Measurements from ENCODE around the gene FBXO48.

Gene FBXO48

DNA sequence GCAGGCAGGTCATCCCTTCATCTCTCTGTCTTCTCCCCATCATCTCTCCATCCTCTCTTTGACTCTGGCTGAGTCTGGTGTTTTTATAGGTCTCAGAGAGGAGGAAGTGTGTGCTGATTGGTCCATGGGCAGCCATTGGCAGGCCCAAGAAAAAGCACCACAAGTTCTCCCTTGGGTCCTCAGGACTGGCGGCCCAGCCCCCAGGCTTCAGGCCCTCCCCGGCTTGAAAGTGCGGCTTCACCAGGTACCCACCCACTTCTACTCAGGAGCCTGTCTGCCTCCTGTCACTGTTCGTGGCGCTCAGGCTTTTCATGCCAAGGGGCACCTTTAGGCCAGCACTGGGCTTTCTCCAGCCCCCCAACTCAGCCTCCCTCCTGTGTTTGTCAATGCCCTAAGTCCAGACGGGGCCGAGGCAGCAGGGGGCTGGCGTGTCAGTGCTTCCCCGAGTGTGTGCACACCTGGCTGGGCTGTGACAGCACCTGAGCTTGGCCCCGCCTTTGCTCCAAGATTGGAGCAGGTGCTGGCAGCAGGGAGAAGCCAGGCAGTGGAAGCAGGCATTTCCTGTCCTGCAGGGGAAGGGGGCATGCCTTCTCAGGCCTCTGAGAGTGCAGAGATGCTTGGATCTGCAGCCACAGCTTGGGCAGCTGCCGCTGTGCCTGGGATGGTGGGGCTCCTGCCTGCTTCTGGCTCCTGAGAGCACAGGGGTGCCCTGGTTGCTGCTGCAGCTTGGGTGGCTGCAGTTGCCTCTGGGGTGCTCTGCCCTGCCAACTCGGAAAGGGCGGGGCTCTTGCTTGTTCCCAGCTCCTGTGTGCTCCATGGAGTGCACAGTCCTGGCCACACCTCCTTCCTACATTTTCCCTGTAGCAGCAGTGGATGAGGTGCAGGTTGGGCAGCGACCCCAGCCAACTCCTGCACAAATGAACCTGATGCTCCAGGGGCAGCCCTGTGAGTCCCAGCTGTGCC is 34.1 kb downstream of the FBXO48 start:
- no peak for DNase-seq

DNA sequence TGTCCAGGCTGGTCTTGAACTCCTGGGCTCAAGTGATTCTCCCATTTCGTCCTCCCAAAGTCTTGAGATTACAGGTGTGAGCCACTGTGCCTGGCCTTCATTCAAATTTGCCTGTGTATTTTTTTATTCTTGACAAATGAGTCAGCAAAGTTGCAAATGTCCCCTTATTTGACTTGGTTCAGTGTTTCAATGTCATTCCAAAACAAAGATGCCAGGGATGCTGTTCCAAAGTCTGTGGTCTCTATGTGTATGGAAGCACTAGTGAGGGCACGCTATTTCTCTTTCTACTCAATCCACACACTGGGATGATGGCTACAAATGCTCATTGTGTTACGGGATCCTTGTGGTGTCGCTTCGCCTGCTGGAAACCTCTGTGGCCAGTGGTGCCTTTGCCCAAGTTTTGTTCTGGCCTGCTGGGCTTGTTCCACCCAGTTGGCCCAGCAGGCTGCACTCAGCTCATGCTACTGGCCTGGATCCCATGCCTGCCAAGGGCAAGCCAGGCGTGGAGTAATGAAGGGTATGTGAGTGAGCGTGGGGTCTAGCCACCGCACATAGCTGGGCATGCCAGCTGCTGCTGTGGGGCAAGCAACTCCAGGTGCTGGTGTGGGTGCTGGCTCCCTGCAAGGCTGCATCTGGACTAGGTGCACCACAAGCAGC is 35.6 kb downstream of the FBXO48 start:
- no peak for DNase-seq

DNA sequence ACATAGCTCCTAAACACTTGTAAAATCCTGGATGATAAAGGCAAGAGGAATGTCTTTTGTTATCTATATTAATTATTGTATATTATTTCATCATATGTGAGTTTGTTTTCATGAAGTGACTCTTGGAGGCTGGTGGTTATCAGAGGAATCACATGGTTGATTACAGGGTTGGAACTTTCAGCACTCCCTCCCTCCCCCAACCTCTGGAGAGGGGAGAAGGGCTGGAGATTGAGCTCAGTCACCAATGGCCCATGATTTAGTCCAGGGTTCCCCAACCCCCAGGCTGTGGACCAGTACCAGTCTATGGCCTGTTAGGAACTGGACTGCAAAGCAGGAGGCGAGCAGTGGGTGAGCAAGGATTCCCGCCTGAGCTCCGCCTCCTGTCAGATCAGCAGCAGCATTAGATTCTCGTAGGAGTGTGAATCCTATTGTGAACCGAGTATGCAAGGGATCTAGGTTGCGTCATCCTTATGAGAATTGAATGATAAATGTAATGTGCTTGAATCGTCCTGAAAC is 37.7 kb downstream of the FBXO48 start:
- no peak for DNase-seq

DNA sequence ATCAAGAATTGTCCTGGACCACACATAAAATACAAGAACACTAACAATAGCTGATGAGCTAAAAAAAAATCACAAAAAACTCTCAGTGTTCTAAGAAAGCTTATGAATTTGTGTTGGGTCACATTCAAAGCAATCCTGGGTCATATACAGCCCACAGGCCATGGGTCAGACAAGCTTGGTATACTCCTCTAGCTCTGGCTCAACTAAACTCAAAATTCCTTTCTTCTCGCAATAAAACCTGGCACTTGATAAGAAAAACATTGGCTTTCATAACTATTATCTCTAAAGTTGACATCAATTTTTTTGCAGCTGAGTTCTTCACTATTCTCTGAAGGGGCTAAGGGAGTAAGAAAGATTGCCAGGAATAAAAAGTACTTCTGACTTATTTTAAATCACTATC is 38.3 kb downstream of the FBXO48 start:
- no peak for DNase-seq

DNA sequence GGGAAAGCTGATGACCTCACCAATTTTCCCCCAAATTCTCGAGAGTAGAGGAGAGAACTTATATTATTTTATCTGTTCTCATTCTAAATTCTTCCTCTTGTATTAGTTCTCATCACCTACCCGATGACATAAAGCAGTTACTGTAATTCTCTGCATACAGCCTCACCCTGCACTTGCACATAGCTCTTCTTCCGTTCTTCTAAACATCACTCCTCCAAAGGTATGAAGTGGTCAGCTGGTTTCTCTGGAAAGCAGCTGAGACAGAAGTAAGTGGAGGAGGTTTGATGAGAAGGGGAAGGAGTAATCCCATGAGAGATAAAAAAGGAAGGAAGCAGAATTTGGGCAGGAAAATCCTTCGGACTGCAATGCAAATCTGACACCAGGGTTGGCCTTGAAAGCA is 39.0 kb downstream of the FBXO48 start:
- no peak for DNase-seq

DNA sequence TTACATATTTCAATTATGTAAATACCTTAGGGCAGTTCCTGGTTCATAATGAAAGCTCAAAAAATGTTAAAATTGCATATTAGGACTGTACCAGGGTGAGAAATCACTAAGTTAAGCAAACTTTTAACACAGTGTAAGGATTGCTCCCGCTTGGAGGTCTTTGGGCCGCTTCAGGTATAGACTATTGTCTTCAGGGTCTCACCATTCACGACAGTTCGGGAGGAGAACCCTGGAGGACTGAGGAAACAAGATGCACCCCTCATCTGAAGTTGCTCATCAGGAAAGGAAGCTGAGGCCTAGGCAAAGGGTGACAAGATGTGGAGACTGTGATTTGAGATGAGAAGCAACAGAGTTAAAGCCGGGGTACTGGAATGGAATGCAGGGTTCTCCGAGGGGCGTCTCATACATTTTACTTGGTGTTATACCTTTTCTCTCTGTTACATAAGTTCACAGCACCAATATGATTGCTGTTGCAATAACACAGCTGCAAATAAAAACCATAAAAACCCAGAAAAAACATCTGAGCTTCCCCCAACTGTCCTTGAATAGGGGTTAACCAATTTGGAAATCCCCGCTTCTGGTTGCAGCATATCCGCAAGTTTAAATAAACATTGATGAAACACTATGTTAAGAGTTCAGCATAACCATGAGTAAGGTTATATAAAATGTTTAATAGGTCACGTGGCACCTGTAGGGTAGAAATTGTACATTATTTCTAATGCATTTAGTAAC is 40.1 kb downstream of the FBXO48 start:
- peak; percentile 92 for DNase-seq

DNA sequence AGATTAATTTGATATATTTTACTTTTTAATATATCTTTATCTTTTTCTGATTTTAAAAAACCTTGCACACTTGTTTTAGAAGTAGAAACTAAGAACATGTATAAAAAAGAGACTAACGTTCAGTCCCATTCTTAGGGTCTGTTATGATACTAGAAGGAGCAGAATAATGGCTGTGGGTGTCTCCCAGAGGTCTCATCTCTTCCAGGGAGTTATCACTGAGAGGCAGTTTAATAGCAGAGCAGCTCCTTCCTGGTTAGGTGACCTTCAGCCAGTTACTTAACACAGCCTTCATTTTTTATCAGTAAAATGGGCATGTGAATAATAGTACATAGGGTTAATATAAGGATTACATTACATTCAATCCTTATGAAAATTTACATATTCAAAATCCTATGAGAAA is 40.6 kb downstream of the FBXO48 start:
- DNase-seq: no peak

DNA sequence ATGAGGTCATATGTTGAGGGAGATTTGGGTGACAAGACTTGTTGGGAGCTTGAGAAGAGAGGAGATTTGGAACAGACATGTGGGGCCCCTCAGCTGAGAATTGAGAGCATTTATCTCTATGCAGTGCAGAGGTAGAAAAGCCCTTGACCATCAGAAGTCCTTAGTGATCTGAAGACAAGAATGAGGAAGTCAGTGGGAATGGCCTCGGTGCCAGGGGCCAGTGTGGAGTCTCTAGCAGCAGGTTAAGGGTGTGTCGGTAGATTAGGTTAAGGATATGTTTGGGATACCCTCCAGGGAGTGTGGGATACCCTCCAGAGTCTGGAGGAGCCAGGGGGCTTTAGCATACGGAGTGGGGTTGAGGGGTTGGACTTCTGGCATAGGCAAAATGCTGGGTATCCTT is 41.6 kb downstream of the FBXO48 start:
- DNase-seq: no peak

DNA sequence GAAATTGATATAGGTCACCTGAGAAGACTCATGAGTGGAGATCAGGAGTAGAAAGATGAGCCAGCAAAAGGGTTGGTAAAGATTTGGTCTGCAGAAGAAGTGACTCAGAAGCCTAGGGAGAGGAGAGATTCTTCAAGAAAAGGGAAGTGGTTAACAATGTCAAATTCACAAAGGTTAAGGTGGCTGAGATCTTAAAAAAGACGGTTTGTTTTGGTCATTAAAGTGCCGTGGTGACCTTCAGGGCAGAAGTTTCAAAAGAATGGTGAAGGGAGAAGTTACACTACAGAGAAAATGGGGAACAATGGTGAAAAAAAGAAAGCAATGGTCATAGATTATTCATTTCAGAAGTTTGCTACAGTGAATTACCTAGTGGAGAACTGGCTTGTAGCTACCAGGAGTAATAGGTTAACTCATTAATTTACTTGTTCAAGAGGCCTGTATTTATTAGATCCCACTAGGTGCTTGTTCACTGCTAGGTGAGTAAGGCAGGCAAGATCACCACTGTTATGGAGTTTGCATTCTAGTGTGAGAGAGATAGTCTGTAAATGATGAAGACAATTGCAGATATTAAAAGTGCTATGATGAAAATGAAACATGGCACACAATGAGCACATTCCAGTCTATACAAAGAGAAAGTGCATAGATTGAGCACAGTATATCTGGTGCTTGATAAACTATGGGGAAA is 43.0 kb downstream of the FBXO48 start:
- DNase-seq: peak; percentile 85

DNA sequence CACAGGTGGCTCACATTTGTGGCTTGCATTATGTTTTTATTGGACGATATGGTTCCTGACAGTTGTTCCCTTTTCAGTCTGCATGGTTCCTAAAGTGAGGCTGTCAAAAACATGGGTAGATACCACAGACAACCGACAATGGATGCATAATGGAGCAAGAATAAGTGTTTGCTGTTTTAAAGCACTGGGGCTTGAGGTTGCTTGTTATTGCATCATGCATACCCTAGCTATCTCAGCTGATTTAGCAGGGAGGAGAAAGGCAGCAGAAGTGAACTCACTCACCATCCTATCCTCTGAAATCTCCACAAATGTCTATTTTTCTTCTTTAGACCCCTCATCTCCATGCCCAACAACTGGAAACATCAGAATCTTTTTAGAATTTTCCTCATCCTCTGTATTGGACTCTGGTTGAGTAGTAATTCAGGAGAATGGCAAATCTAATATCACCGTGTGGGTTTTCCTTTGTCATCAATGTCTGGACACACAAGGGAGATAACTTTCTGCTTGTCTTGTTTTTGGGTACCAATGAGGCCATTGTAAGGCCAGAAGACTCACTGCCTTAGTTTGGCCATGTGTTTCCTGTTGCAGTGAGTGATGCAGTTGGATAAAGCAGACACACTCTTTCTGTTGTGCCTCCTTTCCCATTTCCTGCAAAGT is 46.7 kb downstream of the FBXO48 start:
- DNase-seq: no peak

DNA sequence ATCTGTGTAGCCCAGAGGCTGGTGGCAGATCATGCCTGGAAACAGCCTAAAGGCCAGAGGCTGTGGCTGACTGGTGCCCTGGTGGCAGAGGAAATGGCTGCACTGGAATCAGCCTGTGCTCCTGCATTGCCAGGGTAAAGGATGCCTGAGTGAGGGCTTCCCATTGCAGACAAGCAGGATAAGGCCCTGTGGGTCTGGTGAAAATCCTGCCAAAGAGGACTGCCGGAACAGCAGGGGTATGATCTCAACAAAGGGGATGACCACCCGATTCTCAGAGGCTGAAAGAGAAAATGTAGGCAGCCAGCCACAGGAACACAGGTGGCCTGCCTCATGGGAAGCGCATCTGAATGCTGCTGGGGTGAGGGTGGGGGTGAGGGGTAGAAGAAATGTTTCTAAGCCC is 48.2 kb downstream of the FBXO48 start:
- DNase-seq: no peak

DNA sequence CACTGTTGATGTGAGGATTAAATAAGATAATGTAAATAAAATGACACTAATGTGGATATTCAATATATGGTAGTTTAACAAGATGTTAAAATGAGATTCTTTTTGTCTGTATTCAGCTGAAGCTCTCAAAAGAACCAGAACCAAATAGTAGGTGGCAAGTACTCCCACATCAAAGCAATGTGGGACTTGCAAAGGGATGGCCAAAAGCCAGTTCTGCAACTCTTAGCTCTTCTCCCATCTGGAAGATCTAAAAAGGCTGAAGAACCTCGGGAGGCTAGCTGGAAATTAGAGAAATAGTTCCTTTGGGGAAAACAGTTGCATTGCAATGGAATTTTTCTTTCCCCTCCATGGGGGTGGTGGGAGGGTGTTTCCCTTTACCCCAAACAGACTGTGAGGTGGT is 48.7 kb downstream of the FBXO48 start:
- DNase-seq: no peak

DNA sequence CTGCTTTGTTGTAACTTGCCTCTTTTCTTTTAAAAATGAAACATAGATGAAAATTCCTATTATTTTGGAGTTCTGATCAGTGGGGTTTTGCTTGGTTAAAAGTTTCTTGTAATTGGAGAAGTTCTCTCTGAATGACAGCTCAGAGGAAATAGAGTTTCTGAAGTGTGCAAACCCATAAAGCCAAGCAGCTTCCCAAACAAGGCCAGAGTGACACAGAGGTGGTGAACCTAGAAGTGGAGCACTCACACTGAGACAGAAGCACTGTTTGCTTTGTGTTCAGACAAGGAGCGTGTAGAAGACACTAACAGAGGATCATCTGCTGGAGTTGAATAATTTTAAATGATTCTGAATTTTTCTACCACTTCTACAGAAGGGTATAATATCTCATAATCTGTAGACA is 49.2 kb downstream of the FBXO48 start:
- no peak for DNase-seq

DNA sequence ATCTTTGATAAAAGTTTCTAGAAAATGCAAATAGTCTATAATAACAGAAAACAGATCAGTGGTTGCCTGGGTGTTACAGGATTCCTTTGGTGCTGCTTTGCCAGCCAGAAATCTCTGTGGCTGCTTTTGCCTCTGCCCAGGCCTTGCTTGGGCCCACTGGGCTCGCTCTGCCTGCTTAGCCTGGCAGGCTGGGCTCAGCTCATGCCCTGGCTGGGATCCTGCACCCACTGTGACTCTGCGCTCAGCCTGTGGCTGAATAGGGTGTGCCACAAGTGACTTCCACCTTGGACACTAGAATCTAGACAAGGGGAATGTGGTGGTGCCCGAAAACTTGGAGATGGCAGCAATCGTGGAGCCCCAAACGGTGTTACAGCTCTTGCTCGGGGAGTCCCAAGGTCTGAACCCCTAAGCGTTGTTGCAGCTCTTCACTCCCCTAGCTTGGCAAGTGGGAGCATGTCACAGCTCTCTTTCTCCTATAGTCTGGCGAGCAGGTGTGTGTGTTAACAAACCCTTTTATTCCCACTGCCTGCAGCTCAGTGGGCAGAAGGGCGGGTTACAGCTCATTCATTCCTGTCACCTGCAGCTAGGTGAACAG is 50.9 kb downstream of the FBXO48 start:
- DNase-seq: no peak

DNA sequence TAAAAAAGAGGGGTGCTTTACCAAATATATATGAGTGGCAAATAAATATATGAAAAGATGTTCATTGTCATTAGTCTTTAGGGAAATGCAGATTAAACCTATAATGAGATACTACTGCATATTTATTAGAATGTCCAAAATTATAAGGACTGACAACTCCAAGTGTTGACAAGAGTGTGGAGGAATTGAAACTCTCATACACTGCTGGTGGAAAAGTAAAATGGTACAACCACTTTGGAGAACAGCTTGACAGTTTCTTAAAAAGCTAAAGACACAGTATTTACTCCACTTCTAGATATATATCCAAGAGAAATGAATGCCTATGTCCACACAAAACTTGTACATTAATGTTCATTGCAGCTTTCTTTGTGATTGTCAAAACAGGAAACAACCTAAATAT is 51.6 kb downstream of the FBXO48 start:
- DNase-seq: no peak

DNA sequence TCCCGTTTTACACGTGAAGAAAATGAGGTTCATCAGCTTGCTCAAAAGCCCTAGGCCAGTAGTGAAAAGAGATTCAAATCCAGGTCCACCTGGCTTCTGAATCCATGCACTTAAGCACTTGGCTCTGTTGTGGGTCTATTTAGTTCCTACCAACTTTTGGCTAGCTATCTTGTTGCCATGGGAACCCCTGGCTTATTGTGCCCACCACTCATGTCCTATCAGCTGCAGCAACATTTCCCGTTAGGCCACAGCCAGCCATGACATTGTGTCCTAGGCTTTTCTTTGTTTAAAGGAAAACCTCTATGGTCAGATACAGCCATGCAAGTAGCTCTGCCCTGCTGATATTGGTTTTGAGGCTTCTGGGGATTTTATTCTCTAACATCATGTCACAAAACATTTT is 52.2 kb downstream of the FBXO48 start:
- no peak for DNase-seq

DNA sequence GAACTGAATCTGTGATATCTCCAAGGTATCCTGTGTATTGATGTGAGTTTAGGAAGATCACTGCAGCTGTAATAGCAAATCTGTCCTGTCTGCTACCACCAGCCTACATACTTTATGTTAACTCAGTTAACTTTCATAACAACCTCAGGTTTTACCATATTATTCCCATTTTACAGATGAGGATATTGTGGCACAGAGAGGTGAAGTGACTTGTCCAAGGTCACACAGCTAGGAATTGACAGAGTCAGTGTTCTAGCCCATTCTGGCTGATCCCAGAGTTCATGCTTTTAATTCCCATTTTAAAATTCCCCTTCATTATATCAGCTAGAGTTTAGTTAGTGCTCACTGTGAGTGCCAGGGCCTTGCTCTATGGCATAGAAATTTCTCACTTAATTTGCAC is 52.6 kb downstream of the FBXO48 start:
- DNase-seq: no peak

DNA sequence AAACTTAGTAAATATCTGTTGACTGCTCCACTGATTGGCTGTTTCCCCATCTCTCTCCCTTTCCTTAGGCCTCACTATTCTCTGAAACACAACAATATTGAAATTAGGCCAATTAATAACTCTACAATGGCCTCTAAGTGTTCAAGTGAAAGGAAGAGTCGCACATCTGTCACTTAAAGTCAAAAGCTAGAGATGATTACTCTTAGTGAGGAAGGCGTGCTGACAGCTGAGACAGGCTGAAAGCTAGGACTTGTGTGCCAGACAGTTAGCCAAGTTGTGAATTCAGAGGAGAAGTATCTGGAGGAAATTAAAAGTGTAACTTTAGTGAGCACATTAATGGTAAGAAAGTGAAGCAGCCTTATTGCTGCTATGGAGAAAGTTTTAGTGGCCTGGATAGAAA is 53.6 kb downstream of the FBXO48 start:
- DNase-seq: no peak

DNA sequence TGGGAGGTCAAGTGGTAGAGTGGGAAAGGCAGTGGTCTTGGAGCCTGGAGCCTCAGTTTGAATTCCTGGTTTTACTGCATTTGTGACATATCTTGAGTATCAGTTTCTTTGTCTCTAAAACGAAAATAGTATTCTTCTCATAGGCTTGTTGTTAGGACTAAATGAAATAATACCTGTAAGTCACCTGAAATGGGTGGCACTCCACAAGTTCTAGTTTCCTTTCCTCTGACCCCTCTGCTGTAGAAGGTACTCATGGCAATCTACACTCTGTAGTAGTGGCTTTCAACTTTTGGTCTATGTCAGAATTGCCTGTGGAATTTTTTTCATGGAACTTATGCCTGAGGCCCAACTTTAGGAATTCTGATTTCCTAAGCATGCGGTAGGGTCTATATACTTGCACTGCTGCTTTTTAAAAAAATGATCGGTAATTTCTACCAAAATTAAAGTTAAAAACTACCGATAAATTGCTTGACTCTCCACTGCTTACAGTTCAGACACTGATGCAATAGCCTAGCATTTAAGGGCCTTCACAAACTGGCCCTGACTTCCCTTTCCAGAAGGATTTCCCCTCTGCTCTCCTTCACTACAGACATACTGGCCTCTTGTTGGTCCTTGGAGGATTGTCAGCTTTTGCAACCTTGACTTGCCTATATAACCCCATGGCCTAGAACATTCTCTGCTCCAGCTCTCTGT is 54.8 kb downstream of the FBXO48 start:
- peak; percentile 75 for DNase-seq

DNA sequence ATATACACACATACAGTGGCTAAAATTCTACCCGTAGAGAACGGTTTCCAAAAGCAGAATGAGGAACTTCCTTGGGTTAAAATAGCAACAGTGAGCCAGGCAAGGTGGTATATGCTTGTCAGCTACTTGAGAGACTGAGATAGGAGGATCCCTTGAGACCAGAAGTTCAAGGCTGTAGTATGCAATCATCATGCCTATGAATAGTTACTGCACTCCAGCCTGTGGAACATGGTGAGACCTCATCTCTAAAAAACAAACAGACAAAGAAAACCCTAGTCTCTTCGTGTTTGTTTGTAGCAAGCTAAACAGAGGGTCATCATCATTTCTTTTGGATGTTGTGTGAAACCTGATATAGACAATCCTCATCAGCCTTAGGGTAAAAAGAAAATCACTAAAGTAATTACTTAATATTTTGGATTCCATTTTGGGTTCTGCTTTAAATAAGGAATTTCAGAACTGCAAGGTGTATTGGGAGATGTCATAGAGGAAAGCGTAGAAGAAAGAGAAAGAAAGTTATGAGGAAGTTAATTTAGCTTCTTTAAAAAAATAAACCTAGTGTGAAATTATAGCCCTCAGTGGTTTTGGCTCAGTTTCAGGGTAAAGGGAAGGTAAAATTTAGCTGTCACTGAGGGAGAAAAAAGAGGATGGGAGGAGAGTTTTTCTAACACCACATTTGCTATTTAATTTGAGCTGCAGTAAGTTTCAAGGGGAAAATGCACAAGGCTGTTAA is 55.5 kb downstream of the FBXO48 start:
- DNase-seq: no peak
